Transverse colon (tissue), 3 donors: ENCODE measurements around the gene RAB10.

Source experiments
- EP300 ChIP-seq: sonication (generic); formaldehyde crosslinking; IDR thresholded peaks from one replicate; pipeline ENCODE4 v1.6.1; 2017; ENCODE audit warnings: antibody characterized with exemption, low read depth
- POLR2A ChIP-seq: fragments of 450-650 bp; IDR thresholded peaks from one replicate; pipeline ENCODE4 v1.6.1; 2016; ENCODE audit warnings: antibody characterized with exemption, mild to moderate bottlenecking, moderate library complexity
- TF ChIP-seq, protein P1 (sequence below), 5 experiments: fragments of 200-600 bp in 3 of 5; fragments of 450-650 bp in 2 of 5; sonication (generic) in 3 of 5; IDR thresholded peaks; 1 replicate in 2 of 5; 2 replicates in 3 of 5; pipeline ENCODE4 v1.5.1; 2016 to 2017; ENCODE audit warnings: antibody characterized with exemption in 5 of 5, inconsistent platforms in 3 of 5, mild to moderate bottlenecking in 2 of 5, moderate library complexity in 1 of 5

DNA sequence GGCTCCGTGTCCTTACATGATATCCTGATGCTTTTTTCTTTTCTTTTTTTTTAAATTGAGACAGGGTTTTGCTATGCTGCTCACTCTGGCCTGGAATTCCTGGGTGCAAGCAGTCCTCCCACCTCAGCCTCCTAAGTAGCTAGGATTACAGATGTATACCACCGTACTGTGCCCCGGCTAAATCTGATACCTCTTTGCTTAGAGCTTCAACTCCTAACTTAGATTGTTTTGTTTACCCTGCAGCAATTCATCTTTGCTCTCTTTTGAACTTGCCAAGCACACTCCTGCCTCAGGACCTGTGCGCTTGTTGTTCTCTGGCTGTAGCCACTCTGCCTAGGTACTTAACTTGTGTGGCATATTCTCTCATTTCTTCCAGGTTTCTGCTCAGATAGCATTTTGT is 24.5 kb downstream of the RAB10 start:
- no peak for TF ChIP-seq EP300
- TF ChIP-seq POLR2A: no peak
- TF ChIP-seq, protein P1, sequence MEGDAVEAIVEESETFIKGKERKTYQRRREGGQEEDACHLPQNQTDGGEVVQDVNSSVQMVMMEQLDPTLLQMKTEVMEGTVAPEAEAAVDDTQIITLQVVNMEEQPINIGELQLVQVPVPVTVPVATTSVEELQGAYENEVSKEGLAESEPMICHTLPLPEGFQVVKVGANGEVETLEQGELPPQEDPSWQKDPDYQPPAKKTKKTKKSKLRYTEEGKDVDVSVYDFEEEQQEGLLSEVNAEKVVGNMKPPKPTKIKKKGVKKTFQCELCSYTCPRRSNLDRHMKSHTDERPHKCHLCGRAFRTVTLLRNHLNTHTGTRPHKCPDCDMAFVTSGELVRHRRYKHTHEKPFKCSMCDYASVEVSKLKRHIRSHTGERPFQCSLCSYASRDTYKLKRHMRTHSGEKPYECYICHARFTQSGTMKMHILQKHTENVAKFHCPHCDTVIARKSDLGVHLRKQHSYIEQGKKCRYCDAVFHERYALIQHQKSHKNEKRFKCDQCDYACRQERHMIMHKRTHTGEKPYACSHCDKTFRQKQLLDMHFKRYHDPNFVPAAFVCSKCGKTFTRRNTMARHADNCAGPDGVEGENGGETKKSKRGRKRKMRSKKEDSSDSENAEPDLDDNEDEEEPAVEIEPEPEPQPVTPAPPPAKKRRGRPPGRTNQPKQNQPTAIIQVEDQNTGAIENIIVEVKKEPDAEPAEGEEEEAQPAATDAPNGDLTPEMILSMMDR (IDR thresholded peaks at IDR 0.05): no peak
